Measurements from ENCODE around the gene SMPD3.

DNA sequence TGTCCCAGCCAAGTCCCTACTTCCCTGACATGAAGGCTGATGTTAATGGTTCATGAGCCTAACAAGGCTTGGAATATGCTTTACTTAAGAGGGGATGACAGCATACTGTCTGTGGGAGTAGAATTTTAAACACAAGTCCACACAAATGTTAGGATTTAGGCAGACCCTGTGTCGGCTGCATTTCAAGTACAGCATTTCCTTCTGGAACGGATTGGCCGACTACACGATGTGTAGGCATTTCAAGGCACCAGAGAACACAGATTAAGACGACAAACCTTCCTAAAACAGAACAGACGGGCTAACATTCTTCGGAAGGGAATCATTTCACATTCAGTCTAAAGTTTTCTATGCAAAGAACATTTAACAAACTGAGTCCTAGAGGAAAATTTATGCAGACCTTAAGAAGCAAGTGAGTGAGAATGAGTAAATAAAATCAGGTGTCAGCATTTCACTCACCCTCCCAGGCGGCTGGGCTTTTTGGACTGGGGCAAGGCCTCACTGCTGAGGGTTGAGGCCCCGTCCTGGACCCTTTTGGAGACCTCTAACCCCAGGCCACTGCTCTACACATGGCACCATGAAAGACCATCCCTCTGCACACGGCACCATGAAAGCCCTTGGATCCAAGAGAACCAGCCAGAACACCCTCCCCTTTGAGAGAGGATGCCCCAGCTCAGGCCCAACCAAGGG, 67.5 kb downstream of the SMPD3 start:
- TF ChIP-seq EZH2 (IDR thresholded peaks at IDR 0.05; ENCODE audit: low read depth, unreplicated experiment) (no peak), POLR2AphosphoS5 (IDR thresholded peaks at IDR 0.05; ENCODE audit: low read depth) (no peak), JUNB (IDR thresholded peaks at IDR 0.05; ENCODE audit: unreplicated experiment) (no peak), CREB1 (CRISPR knock-in tag; IDR thresholded peaks at IDR 0.05; ENCODE audit: low read depth) (no peak), EZH2phosphoT487 (IDR thresholded peaks at IDR 0.05; ENCODE audit: unreplicated experiment) (no peak), STAT1 (IDR thresholded peaks at IDR 0.05; ENCODE audit: unreplicated experiment) (no peak), ZNF114 (CRISPR knock-in tag; IDR thresholded peaks at IDR 0.05) (no peak), ZNF331 (CRISPR knock-in tag; IDR thresholded peaks at IDR 0.05; ENCODE audit: low read depth) (no peak)
- TF ChIP-seq, protein P1, sequence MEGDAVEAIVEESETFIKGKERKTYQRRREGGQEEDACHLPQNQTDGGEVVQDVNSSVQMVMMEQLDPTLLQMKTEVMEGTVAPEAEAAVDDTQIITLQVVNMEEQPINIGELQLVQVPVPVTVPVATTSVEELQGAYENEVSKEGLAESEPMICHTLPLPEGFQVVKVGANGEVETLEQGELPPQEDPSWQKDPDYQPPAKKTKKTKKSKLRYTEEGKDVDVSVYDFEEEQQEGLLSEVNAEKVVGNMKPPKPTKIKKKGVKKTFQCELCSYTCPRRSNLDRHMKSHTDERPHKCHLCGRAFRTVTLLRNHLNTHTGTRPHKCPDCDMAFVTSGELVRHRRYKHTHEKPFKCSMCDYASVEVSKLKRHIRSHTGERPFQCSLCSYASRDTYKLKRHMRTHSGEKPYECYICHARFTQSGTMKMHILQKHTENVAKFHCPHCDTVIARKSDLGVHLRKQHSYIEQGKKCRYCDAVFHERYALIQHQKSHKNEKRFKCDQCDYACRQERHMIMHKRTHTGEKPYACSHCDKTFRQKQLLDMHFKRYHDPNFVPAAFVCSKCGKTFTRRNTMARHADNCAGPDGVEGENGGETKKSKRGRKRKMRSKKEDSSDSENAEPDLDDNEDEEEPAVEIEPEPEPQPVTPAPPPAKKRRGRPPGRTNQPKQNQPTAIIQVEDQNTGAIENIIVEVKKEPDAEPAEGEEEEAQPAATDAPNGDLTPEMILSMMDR (conservative IDR thresholded peaks at IDR 0.05; ENCODE audit: low read depth in 2 of 2), result no peak
- TF ChIP-seq, protein P2, sequence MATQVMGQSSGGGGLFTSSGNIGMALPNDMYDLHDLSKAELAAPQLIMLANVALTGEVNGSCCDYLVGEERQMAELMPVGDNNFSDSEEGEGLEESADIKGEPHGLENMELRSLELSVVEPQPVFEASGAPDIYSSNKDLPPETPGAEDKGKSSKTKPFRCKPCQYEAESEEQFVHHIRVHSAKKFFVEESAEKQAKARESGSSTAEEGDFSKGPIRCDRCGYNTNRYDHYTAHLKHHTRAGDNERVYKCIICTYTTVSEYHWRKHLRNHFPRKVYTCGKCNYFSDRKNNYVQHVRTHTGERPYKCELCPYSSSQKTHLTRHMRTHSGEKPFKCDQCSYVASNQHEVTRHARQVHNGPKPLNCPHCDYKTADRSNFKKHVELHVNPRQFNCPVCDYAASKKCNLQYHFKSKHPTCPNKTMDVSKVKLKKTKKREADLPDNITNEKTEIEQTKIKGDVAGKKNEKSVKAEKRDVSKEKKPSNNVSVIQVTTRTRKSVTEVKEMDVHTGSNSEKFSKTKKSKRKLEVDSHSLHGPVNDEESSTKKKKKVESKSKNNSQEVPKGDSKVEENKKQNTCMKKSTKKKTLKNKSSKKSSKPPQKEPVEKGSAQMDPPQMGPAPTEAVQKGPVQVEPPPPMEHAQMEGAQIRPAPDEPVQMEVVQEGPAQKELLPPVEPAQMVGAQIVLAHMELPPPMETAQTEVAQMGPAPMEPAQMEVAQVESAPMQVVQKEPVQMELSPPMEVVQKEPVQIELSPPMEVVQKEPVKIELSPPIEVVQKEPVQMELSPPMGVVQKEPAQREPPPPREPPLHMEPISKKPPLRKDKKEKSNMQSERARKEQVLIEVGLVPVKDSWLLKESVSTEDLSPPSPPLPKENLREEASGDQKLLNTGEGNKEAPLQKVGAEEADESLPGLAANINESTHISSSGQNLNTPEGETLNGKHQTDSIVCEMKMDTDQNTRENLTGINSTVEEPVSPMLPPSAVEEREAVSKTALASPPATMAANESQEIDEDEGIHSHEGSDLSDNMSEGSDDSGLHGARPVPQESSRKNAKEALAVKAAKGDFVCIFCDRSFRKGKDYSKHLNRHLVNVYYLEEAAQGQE (IDR thresholded peaks at IDR 0.05; ENCODE audit: unreplicated experiment), result no peak
- TF ChIP-seq, protein P3, sequence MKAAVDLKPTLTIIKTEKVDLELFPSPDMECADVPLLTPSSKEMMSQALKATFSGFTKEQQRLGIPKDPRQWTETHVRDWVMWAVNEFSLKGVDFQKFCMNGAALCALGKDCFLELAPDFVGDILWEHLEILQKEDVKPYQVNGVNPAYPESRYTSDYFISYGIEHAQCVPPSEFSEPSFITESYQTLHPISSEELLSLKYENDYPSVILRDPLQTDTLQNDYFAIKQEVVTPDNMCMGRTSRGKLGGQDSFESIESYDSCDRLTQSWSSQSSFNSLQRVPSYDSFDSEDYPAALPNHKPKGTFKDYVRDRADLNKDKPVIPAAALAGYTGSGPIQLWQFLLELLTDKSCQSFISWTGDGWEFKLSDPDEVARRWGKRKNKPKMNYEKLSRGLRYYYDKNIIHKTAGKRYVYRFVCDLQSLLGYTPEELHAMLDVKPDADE (IDR thresholded peaks at IDR 0.05), result no peak
